Right kidney (tissue), 1 donor: ENCODE data around the gene MYPN.
"Not testable (repeated sequence)": the region's sequence is repeated elsewhere in the genome, so short reads cannot be mapped to it uniquely, and the experiment has no call there.

ENCODE experiments used
- DNase-seq: peaks from one replicate; pipeline ENCODE4 v3.0.0-alpha.2; 2016

MYPN gene

GRCh38 chr10:68231106-68231816 is 122.0 kb downstream of the MYPN start:
- peak; percentile 97 for DNase-seq

GRCh38 chr10:68231817-68232251 is 122.5 kb downstream of the MYPN start, which contains the start of gene ATOH7:
Gene ATOH7, minus strand, starts transcription at chr10:68232113. Its CDS starts 436 bp downstream, at chr10:68231677.
- DNase-seq: peak; percentile 84

GRCh38 chr10:68233046-68233445 is 123.8 kb downstream of the MYPN start:
- DNase-seq: no peak

- no peak for DNase-seq
Observed at GRCh38 chr10:68235111-68235510, 125.8 kb downstream of the MYPN start.

GRCh38 chr10:68235581-68235980 is 126.3 kb downstream of the MYPN start:
- DNase-seq: no peak

- DNase-seq: no peak
Observed at GRCh38 chr10:68237173-68237572, 127.9 kb downstream of the MYPN start.

- no peak for DNase-seq
Observed at GRCh38 chr10:68238371-68238770, 129.1 kb downstream of the MYPN start.

GRCh38 chr10:68239069-68239468 is 129.8 kb downstream of the MYPN start:
- DNase-seq: no peak

- no peak for DNase-seq
Observed at GRCh38 chr10:68239596-68240150, 130.4 kb downstream of the MYPN start.

GRCh38 chr10:68242051-68242450 is 132.8 kb downstream of the MYPN start:
- DNase-seq: no peak

GRCh38 chr10:68246397-68246796 is 137.1 kb downstream of the MYPN start:
- not testable (repeated sequence) for DNase-seq

- DNase-seq: no peak
Observed at GRCh38 chr10:68247931-68248330, 138.6 kb downstream of the MYPN start.

GRCh38 chr10:68249297-68249696 is 140.0 kb downstream of the MYPN start:
- DNase-seq: no peak

- no peak for DNase-seq
Observed at GRCh38 chr10:68251151-68251550, 141.9 kb downstream of the MYPN start.

GRCh38 chr10:68251625-68252495 is 142.6 kb downstream of the MYPN start:
- DNase-seq: no peak

GRCh38 chr10:68253346-68253745 is 144.1 kb downstream of the MYPN start:
- DNase-seq: no peak

GRCh38 chr10:68261132-68261856 is 152.0 kb downstream of the MYPN start:
- no peak for DNase-seq
